Neural crest cell (in vitro differentiated cells): ENCODE measurements around the gene GARIN6. TPM values are rescaled to one million over a fixed set of nuclear protein-coding genes. Genes with fewer than 3 reads are reported as not detected.

ENCODE experiments used
- DNase-seq: peaks from one replicate; pipeline ENCODE4 v3.0.0; 2021; ENCODE audit warnings: low read depth, mixed read lengths, low spot score
- H3K27ac Mint-ChIP-seq: one replicate; pipeline ENCODE4 v1.8.0; 2021; ENCODE audit warnings: mild to moderate bottlenecking, mixed read lengths; ENCODE audit not compliant: unreplicated experiment
- H3K27me3 Mint-ChIP-seq: 2 replicates; pipeline ENCODE4 v1.8.0; 2021; ENCODE audit warnings: low read depth, mild to moderate bottlenecking, mixed read lengths
- H3K36me3 Mint-ChIP-seq: 2 replicates; pipeline ENCODE4 v1.8.0; 2021; ENCODE audit warnings: low read depth, mild to moderate bottlenecking, mixed read lengths
- H3K4me1 Mint-ChIP-seq: 2 replicates; pipeline ENCODE4 v1.8.0; 2021; ENCODE audit warnings: mixed read lengths
- H3K4me3 Mint-ChIP-seq: one replicate; pipeline ENCODE4 v1.8.0; 2021; ENCODE audit warnings: mild to moderate bottlenecking, mixed read lengths
- H3K9me3 Mint-ChIP-seq: 2 replicates; pipeline ENCODE4 v1.8.0; 2021; ENCODE audit warnings: mixed read lengths
- CTCF ChIP-seq: fragments of 200-600 bp; sonication (generic); conservative IDR thresholded peaks from 2 replicates; pipeline ENCODE4 v1.5.0; 2021; ENCODE audit warnings: antibody characterized with exemption, mild to moderate bottlenecking
- total RNA-seq: library from RNA; stranded (reverse); gene quantifications from 2 replicates; pipeline ENCODE4 v1.2.1, GENCODE V29; 2021

Gene GARIN6
- total RNA-seq, 1 donor from 2014 or later: not detected

- Mint-ChIP-seq H3K36me3 (no peaks in the 10 kb centered on the region), H3K27ac (peak overlapping the region; percentile 85), H3K4me3 (no peak overlapping the region), H3K4me1 (no peaks in the 10 kb centered on the region), H3K9me3 (peaks cover 7% of the 10 kb centered on the region), H3K27me3 (no peaks in the 10 kb centered on the region)
- DNase-seq: no peak
- no peak for TF ChIP-seq CTCF
These were observed 2.9 kb upstream of the GARIN6 start for GRCh38 chr12:99644629-99645028.

GRCh38 chr12:99648183-99648582 lies 630 bp downstream of the GARIN6 start:
- no peaks in the 10 kb centered on the region for H3K4me1 Mint-ChIP-seq
- TF ChIP-seq CTCF: no peak
- H3K27ac Mint-ChIP-seq: no peak overlapping the region
- H3K4me3 Mint-ChIP-seq: no peak overlapping the region
- no peaks in the 10 kb centered on the region for H3K9me3 Mint-ChIP-seq
- no peak for DNase-seq
- H3K27me3 Mint-ChIP-seq: no peaks in the 10 kb centered on the region
- H3K36me3 Mint-ChIP-seq: no peaks in the 10 kb centered on the region

DNA sequence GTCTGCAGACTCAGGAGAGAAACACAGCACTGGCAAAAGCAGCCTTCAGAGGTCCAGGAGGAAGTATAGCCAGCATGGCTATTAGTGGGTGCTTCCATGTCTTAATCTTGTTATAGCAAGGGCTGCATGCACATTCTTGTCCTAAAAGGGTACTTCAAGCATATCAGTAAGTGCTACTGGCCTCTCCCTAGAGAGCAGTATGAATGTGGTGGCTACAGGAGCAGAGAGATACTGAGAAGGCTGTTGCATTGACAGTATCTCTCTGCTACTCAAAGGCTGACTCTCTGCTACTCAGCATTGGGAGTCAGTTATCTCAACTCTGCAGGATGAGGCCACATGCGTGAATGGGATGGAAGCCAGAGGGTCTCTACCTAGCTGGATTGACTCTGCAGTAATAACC lies 2.0 kb downstream of the GARIN6 start:
- Mint-ChIP-seq H3K27me3 (no peaks in the 10 kb centered on the region), H3K36me3 (no peaks in the 10 kb centered on the region), H3K27ac (peak overlapping the region; percentile 71), H3K4me3 (no peak overlapping the region), H3K4me1 (no peaks in the 10 kb centered on the region), H3K9me3 (no peaks in the 10 kb centered on the region)
- no peak for TF ChIP-seq CTCF
- DNase-seq: no peak

GRCh38 chr12:99658671-99659349 lies 11.3 kb downstream of the GARIN6 start:
- no peak overlapping the region for H3K27ac Mint-ChIP-seq
- no peak overlapping the region for H3K4me3 Mint-ChIP-seq
- no peaks in the 10 kb centered on the region for H3K9me3 Mint-ChIP-seq
- peak; percentile 65 for TF ChIP-seq CTCF
- H3K4me1 Mint-ChIP-seq: no peaks in the 10 kb centered on the region
- no peaks in the 10 kb centered on the region for H3K27me3 Mint-ChIP-seq
- H3K36me3 Mint-ChIP-seq: no peaks in the 10 kb centered on the region
- DNase-seq: no peak

DNA sequence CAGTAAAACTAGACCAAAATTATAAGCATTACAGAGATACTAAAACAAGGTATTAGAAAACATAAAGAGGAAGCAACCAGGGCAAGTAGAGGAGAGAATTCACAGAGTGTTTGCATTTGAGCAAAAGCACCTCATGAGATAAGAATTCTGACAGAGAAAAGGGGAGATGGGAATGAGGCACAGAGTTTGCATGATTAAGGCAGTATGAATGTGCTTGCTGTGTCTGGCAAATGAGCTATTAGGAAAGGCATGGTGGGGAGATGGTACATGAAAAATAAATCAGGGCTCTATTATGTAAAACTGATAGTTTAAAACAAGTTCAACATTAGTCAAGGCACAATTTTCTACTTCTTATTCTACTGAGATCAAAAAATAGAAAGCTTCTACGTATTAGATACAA lies 23.1 kb downstream of the GARIN6 start:
- no peak for DNase-seq
- Mint-ChIP-seq H3K4me3 (no peak overlapping the region), H3K27ac (no peak overlapping the region), H3K9me3 (no peaks in the 10 kb centered on the region), H3K36me3 (no peaks in the 10 kb centered on the region), H3K4me1 (no peaks in the 10 kb centered on the region), H3K27me3 (no peaks in the 10 kb centered on the region)
- no peak for TF ChIP-seq CTCF
